ENCODE data around the gene BRD3. TPM values are rescaled to one million over a fixed set of nuclear protein-coding genes. Genes with fewer than 3 reads are reported as not detected.

The BRD3 gene
- total RNA-seq, 1 experiment from 2014 or later = 40.7 TPM

DNA sequence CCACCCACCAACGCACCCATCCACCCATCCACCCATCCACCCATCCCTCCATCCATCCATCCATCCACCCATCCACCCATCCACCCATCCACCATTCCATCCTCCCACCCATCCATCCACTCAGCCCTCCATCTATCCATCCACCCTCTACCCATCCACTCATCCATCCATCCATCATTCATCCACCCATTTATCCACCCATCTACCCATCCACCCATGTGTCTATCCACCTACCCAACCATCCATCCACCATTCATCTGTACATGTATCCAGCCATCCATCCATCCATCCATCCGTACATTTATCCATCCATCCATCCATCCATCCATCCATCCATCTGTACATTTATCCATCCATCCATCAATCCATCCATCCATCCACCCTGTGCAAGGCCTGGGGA is 64.6 kb downstream of the BRD3 start:
- ChIA-PET CTCF (no interaction called here), RAD21 (ENCODE audit: low non-redundant PET in 1 of 2, low total read pairs in 2 of 2, uncharacterized antibody in 2 of 2, unreplicated experiment in 2 of 2) (no interaction called here), POLR2A (no interaction called here)
- no peaks in the 10 kb centered on the region for H3K9me2 ChIP-seq (ENCODE audit: insufficient read depth)
- H3K9ac ChIP-seq (ENCODE audit: low read length) = no peak overlapping the region
- H3K9me3 ChIP-seq (ENCODE audit: control insufficient read depth in 1 of 2, insufficient read depth in 1 of 2, low read depth in 1 of 2, low read length in 2 of 2) = no peaks in the 10 kb centered on the region
- no TSS peak for BruUV-seq (replicated peaks)
- H4K20me1 ChIP-seq (ENCODE audit: insufficient read depth) = no peaks in the 10 kb centered on the region
- TF ChIP-seq FOSL1 (IDR thresholded peaks at IDR 0.05; ENCODE audit: low read depth) (no peak), CEBPB (IDR thresholded peaks at IDR 0.05; ENCODE audit: low read depth) (no peak), CTCF (IDR thresholded peaks at IDR 0.05 in 2 of 3, conservative IDR thresholded peaks at IDR 0.05 in 1 of 3; ENCODE audit: borderline replicate concordance in 1 of 3, insufficient read depth in 1 of 3, low read depth in 2 of 3, low read length in 2 of 3) (no peak), JUND (IDR thresholded peaks at IDR 0.05) (no peak), EZH2 (IDR thresholded peaks at IDR 0.05) (no peak), EZH2phosphoT487 (IDR thresholded peaks at IDR 0.05; ENCODE audit: borderline replicate concordance) (no peak), SIN3A (IDR thresholded peaks at IDR 0.05; ENCODE audit: low read depth) (no peak), POLR2AphosphoS5 (IDR thresholded peaks at IDR 0.05; ENCODE audit: low read depth, low read length) (no peak), ZFX (IDR thresholded peaks at IDR 0.05) (no peak), ZNF274 (IDR thresholded peaks at IDR 0.05; ENCODE audit: low read depth, low read length) (no peak), SRF (IDR thresholded peaks at IDR 0.05; ENCODE audit: low read depth) (no peak), TCF7L2 (IDR thresholded peaks at IDR 0.05; ENCODE audit: borderline replicate concordance, extremely low read depth, insufficient read depth, insufficient read length) (no peak), YY1 (IDR thresholded peaks at IDR 0.05; ENCODE audit: extremely low read depth, insufficient replicate concordance, low read depth, low read length) (no peak), ELF1 (IDR thresholded peaks at IDR 0.05; ENCODE audit: borderline replicate concordance, low read depth) (no peak)
- TF ChIP-seq, protein P1, sequence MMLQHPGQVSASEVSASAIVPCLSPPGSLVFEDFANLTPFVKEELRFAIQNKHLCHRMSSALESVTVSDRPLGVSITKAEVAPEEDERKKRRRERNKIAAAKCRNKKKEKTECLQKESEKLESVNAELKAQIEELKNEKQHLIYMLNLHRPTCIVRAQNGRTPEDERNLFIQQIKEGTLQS (IDR thresholded peaks at IDR 0.05) = no peak
- TF ChIP-seq, protein P2, sequence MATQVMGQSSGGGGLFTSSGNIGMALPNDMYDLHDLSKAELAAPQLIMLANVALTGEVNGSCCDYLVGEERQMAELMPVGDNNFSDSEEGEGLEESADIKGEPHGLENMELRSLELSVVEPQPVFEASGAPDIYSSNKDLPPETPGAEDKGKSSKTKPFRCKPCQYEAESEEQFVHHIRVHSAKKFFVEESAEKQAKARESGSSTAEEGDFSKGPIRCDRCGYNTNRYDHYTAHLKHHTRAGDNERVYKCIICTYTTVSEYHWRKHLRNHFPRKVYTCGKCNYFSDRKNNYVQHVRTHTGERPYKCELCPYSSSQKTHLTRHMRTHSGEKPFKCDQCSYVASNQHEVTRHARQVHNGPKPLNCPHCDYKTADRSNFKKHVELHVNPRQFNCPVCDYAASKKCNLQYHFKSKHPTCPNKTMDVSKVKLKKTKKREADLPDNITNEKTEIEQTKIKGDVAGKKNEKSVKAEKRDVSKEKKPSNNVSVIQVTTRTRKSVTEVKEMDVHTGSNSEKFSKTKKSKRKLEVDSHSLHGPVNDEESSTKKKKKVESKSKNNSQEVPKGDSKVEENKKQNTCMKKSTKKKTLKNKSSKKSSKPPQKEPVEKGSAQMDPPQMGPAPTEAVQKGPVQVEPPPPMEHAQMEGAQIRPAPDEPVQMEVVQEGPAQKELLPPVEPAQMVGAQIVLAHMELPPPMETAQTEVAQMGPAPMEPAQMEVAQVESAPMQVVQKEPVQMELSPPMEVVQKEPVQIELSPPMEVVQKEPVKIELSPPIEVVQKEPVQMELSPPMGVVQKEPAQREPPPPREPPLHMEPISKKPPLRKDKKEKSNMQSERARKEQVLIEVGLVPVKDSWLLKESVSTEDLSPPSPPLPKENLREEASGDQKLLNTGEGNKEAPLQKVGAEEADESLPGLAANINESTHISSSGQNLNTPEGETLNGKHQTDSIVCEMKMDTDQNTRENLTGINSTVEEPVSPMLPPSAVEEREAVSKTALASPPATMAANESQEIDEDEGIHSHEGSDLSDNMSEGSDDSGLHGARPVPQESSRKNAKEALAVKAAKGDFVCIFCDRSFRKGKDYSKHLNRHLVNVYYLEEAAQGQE (IDR thresholded peaks at IDR 0.05; ENCODE audit: low read depth) = no peak
- TF ChIP-seq, protein P3, sequence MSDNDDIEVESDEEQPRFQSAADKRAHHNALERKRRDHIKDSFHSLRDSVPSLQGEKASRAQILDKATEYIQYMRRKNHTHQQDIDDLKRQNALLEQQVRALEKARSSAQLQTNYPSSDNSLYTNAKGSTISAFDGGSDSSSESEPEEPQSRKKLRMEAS (IDR thresholded peaks at IDR 0.05) = no peak
- H3K27me3 ChIP-seq (ENCODE audit: insufficient read depth, low read length) = 0 out of 2 replicates have a peak, but pooled peaks cover 3% of the 10 kb centered on the region
- H3K27ac ChIP-seq (ENCODE audit: low read depth, low read length) = no peak overlapping the region
- H3K4me2 ChIP-seq (ENCODE audit: low read length) = no peak overlapping the region
- H2AFZ ChIP-seq (ENCODE audit: low read depth, low read length, poor library complexity, severe bottlenecking) = no peak overlapping the region
- no peaks in the 10 kb centered on the region for H3K79me2 ChIP-seq (ENCODE audit: insufficient read depth, low read length)
- ATAC-seq (no peak), DNase-seq (ENCODE audit: low read depth, low spot score) (no peak)
- H3K36me3 ChIP-seq (ENCODE audit: control insufficient read depth in 1 of 2, insufficient read depth in 2 of 2, low read length in 2 of 2) = no peaks in the 10 kb centered on the region
- no peak overlapping the region for H3K4me3 ChIP-seq (replicated peaks in 1 of 2; ENCODE audit: low read depth in 1 of 2, low read length in 2 of 2)
- no peaks in the 10 kb centered on the region for H3K4me1 ChIP-seq (ENCODE audit: control insufficient read depth in 1 of 2, insufficient read depth in 2 of 2, low read length in 2 of 2)
- intact Hi-C loops (cut with micrococcal nuclease) = no loop called here

All from HCT116 (cell line).